NCI-H524 (cell line): ENCODE data around the gene KIF5A.
"Not testable (repeated sequence)": the region's sequence is repeated elsewhere in the genome, so short reads cannot be mapped to it uniquely, and the experiment has no call there.

ENCODE experiments used
- DNase-seq, 2 experiments: peaks; one replicate each; lab custom pipeline; 2025; lab: John Stamatoyannopoulos, UW

The KIF5A gene

DNA sequence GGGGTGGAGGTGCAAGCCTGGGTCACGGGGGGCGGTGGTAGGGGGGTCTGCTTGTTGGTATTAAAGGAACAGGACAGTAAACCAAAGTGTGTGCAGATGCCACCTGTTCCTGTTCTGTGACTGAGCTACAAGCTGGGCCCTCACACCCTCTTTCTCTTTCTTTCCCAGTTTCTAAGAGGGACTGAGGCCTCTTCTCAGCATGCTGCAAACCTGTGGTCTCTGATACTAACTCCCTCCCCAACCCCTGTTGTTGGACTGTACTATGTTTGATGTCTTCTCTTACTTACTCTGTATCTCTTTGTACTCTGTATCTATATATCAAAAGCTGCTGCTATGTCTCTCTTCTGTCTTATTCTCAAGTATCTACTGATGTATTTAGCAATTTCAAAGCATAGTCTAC lies 34.2 kb downstream of the KIF5A start:
- DNase-seq = no peak

DNA sequence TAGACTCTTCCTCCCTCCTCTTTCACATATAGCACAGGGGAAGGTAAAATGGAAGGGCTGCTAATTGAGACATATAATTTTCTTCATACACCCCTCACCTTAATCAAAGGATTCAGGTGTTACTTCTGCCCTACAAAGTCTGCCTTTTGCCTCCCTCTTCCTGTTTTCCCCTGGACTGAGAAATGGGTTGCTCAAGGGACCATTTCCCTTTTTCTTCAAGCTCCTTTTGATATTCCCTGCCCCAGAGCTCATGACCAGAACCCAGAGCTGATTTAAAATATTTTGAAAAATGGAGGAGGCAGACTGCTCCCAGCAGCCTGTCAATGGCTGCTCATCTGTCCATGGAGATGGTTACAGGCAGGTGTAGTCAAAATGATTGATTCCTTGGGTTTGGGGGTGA lies 34.8 kb downstream of the KIF5A start:
- DNase-seq = no peak

DNA sequence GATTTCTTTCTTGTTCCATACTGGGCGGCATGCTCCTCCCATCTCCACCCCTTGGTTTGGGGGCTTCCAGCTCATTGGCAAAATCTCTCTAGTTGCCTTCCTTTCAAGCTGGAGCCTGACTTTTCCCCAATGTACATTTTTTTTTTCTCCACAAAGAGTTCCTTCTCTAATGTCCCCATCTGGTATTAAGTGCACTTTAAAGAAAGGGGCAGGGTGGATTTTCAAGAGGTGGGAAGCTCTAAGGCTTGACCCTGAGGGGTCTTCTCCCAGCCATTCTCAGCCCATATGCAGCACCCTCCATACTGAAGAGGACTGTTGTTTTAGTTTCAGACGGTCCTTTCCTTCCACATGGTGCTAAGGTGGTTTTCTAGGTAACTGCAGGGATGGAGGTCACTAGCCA lies 35.3 kb downstream of the KIF5A start:
- DNase-seq = no peak

DNA sequence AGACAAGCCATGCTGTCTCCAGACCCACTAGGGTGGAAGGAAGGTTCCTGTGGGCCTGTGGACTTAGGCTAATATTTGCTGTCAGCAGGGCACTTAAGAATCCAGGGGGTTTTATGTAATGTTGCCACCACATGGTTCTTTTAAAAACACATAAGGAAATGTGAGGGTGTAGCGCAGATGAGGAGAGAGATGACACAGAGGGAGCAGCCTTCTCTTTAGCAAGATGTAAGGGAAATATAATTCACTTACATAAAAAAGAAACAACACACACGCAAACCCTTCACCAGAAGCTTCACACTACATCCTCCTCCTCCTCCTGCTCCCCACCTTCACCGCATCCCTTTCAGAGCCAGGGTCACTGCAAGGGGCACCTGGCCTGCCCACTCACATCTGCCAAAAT lies 36.3 kb downstream of the KIF5A start:
- no peak for DNase-seq

DNA sequence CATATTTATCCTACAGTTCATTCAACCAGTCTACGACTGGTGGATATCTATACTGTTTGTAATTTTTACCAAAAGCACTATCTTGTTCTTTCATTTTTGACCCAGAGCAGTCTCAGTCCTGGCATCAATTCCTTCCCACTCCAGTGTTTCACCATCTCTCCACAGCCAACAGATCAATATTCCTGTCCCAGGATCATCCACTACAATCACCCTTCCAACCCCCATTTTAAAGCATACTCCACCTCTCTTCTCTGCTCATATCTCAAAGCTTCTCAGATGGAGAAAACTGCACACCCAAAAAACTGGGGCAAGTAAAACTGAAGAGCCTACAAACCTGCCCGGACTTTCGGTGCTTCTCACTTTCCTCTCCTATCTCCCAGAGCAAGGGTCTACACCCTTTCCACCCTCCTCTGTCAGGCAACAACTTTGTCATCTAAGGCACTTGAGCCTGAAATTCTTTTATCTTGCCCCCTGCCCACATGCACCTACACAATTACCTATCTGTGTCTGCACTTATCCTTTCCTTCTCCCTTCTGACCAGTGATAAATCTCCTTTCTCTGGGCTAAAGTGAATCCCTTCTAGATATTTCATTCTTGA lies 37.1 kb downstream of the KIF5A start:
- no peak for DNase-seq

DNA sequence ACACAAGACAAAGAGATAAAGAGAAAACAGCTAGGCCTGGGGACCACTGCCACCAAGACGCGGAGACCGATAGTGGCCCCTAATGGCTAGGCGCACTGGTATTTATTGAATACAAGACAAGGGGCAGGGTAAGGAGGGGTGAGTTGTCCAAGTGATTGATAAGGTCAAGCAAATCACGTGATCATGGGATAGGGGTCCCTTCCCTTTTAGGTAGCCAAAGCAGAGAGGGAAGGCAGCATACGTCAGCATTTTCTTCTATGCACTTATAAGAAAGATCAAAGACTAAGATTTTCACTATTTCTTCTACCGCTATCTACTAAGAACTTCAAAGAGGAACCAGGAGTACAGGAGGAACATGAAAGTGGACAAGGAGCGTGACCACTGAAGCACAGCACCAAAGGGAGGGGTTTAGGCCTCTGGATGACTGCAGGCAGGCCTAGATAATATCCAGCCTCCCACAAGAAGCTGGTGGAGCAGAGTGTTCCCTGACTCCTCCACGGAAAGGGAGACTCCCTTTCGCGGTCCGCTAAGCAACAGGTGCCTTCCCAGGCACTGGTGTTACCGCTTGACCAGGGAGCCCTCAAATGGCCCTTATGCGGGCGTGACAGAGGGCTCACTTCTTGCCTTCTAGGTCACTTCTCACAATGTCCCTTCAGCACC lies 39.2 kb downstream of the KIF5A start:
- not testable (repeated sequence) for DNase-seq

DNA sequence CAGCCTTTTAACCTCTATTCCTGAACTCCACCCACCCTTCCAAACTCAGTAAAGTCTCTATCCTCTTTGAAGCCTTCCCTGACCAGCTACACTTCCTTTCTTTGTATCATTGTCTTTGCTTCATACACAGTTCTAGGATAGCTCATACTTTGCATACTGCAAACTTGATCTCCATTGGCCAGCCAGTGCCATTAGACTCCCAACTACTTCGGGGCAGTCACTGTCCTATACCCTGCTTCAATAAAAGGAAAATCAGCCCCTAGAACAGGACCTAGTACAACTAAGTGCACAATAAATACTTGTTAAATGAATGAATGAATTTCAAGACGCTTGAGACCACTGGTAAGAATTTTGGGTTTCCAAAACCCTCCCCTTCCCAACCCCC lies 40.6 kb downstream of the KIF5A start:
- DNase-seq = no peak

DNA sequence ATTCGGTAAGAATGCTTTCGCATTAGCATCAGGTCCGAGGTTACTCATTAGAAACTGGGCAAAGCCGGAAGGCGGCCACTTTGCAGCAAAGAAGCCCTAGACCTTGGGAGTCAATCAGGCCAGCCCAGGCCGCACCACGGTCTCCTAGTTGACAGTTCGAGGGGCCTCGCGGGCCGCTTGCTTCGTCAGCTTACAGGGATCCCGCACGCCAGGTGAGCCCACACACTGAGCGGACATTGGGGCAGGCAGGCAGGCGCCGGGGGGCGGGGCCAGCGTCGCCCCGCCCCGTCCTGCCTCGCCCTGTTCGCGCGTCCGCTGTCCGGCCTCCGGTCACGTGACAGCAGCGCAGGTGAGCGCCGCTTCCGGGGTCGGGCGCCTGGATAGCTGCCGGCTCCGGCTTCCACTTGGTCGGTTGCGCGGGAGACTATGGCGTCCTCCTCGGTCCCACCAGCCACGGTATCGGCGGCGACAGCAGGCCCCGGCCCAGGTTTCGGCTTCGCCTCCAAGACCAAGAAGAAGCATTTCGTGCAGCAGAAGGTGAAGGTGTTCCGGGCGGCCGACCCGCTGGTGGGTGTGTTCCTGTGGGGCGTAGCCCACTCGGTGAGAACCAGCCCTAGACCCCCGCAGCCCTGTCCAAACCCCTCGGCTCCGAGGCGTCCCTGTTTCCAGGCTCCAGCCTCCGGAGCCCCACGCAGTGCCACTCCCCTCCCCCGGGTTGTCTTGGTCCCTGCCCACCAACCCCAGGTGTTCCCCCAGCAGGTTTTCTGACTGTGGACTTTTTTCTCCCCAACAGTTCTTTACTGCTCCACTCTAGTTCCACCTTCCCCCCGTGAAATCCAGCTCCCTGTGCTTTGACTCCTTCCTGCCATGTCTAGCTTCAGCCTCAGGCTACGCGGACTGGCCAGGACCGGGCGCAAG lies 41.3 kb downstream of the KIF5A start, which contains the start of gene PIP4K2C:
Gene PIP4K2C (plus strand): TSS at position 329 of the 918 bp plus-strand sequence. CDS start 98 bp downstream, at position 427.
- DNase-seq = peak; percentile 23 to 64

DNA sequence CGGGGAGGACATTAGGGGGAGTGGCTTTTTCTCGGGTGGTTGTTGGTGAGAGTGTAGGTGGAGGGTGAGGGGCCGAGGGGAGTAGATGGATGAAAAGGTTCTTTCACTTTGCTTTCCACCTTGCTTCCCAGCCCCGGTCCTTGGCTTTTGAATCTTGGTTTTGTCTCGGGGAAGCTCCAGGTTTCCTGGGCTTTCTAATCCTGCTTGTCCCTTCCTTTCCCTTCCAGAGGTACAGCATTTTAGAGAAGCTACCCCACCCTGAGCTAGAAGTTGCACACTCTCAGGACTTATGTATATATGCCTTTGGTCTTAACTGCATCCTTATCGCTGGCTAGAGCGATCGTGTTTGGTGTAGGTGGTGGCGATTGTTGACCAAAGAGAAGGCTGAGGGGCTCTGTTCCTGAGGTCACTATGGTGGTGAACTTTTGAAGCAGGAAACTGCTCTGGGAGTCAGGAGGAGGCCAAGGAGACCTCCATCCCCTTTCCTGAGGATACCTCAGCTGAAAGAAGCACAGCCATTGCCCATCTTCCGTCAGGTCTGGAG lies 42.0 kb downstream of the KIF5A start:
- no peak for DNase-seq

DNA sequence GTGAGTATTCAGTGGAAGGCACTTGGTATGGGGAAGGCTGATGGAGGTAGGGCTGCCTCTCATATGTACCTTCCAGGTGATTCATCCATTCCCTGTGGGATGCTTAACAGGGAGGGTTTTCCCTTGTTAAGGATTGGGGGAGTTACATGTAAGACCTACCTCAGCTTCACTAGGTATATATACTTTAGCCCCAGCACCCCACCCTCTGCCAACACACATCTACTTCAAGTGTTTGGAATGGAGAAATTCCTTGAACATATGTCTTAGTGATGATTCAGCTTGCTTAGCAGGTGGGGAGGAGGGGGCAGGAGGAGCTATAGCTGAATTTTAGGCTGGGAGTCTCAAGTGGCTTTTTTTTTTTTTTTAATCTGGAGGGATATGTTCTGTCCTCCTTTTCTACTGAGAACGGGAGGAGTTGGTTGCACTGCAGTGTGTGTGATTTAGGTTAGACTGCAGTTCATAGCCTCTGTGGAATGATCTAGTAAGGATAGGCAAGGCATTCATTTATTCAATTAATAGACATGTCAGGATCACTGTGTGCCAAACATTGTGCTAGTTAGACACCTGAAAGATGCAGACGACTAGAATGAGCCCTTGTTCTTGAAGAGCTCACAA lies 42.8 kb downstream of the KIF5A start:
- DNase-seq = peak; percentile 76 to 88

DNA sequence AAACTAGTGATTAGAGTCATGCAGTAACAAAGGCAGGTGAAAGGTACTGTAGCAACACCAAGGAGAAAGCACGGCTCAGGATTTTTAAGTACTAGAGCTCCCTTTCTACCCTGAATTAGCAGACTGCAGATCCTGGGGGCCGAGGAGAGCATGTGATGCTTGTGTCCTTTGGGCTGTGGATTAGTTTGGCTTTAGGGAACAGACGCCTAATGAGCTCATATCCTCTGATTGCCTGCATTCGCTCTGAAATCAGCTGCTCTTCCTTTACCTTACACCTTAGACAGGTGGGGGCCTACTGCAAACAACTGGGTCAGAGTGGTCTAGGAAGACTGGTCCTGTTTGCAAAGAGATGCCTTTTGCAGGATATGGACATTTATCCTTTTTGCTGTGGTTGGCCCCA lies 43.3 kb downstream of the KIF5A start:
- DNase-seq = peak; percentile 21 to 78

DNA sequence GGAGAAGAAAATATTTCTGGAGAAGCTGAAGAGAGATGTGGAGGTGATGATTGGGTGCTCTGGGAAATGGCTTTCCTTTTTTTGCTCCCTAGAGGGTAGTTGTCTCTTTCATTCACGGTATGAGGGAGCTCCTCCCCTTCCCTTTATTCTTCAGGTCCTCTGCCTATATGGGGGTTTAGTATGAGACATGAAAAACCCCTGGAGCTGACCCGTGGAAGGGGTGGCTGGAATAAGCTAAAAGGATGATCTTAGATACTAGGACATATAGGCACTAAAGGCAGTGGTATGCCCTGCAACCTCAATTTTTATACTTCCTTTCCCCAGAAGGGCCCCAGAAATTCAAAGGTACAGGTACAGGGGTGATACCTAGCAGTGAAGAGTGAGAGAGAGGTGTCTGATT lies 50.6 kb downstream of the KIF5A start:
- no peak for DNase-seq

DNA sequence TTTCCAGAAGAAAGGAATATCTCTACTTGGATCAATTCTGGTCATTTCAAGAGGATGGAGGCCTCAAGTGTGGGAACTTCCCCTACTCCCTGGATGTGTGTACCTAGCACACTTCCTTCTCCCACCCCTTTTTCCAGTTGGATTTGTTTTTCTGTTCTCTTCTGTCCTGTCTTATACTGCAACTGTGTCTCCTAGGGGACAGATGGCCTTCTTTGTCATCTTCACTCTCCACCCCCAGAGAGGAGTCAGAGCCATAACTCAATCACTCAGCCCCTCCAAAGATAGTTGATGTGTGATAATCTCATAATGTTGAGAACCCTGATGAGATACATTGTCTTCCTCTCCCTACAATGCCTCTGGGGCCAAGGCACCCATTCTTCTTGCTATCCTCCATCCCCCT lies 52.7 kb downstream of the KIF5A start:
- no peak for DNase-seq

DNA sequence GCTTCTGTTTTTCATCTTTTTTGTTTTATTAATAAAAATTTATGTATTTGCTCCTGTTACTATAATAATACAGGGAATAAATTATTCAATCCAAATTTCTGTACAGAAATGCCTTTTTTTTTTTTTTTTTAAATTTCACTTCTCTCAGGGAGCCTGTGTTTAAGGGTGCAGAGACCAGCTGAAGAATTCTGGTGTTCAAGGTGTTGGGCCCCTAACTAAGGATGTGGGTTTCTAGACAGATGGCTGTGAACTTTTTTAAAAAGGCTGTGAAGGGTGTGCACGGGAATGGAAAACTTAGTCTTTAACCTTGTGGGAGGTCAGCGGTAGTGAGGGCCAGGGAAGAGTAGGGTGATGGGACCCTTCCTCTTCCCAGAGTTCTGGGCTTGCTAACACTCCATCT lies 53.5 kb downstream of the KIF5A start:
- DNase-seq = no peak

DNA sequence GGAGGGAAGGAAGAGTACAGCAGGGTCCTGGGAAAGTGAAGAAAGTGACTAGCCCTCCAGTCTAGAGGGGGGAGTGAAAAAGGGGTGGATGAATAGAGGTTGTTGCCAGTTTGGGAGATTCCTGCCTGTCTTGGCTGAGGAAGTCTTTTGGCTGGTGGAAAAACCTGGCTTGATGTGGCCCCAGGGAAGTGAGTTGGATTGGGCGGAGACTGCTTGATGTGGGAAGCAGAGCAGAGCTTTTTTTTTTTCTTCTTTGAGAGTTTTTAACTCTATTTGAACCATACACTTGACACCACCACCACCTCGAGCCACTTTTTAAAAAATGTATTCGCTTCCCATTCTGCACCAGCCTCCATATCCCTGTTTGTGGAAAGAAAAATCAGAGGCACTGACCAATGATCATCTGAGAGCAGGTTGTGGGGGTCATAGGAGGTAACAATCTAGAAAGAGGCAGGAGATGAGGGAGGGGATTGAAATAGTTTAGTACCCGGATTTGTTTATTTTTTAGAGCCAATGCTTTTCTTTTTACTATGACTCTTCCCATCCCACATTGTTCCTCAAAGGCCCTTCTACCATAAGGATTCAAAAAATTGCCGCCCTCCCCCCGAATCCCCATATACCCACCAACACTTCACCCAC lies 54.1 kb downstream of the KIF5A start:
- no peak for DNase-seq

DNA sequence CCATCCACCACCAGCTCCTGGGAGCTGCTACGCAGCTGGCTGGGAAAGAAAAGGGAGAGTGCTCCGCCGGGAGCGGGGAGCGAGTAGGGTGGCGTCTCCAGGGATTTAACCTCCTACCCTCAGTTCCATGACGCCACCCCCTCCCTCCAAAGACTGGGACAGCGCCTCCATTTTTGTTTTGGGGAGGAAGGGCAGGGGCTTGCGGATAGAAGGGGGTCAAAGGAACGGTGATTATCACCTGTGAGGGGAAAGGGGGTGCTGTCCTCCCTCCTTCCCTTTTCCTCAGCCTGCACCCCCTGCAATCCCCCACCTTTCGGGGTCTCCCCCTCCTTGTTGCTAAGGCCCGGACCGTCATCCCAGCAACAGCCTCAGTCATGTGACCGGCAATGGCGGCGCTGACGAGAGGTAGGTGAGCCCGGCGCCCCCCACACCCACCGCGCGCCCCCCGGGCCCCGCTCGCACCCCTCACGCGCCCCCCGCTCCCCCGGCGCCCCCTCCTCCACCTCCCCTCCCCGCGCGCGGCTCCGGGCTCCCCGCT lies 54.7 kb downstream of the KIF5A start, which contains the start of gene DTX3:
Gene DTX3 (plus strand): TSS at position 371 of the 538 bp plus-strand sequence. CDS start 1,694 bp downstream, outside the sequence.
- no peak for DNase-seq

DNA sequence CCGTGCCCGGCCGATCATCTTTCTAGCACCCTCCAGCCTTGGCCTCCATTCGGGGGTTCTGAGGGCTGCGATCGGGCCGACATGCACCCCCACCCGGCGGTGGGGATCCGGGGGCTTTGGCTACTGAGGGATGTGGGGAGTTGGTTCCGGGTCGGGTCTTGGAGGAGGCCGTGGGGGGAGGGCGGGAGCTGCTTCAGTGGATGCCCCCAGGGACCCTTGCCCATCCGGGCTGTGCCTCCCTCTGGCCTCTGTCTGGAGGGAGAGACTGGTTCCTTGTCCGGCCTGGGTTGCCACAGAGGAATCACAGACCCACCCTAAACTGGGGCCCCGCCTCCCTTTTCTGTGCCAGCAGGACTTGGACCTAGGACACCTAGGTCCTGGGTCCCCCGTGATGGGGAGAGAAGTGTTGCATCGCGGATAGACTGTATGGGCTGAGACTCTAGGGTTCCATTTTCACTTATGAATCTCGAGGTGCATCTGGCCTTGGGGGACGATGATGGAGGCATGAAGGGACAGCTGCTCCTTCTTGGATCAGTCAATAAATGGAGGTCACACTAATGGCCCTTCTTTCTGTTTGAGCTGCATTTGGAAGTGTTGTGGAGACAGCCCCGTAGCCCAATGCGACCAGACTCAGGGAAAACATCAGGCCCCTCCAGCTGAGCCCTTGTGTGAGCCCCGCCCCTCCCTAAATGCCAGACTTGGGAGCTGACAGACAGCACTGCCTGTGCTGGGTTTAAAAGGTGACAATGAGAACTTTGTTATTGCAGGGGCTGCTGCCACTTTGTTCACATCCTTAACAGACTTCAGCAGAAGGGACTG lies 55.4 kb downstream of the KIF5A start:
- DNase-seq = no peak

DNA sequence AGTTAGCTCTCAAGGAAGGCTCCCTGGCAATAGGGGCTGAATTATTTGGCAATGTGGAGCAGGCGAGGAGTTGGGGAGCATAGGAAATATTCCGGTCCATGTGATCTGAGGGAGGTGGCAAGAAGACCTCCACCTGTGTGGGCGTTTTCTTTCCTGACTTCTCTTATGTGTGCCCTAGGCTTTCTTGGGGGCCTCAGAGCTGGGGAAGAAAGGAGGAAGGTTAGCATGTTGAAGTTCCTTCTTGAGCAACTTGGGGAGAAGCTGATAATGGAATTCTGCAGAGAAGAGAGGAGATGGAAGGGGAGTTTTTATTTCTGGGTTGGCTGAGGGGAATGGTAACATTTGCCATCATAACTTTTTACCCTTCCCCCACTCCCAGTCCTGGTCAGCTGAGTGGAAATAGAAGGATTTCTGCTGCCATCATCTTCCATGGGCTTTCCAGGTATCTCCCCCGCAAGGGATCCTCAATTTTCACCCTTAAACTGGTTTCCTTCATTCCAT lies 56.0 kb downstream of the KIF5A start:
- no peak for DNase-seq

DNA sequence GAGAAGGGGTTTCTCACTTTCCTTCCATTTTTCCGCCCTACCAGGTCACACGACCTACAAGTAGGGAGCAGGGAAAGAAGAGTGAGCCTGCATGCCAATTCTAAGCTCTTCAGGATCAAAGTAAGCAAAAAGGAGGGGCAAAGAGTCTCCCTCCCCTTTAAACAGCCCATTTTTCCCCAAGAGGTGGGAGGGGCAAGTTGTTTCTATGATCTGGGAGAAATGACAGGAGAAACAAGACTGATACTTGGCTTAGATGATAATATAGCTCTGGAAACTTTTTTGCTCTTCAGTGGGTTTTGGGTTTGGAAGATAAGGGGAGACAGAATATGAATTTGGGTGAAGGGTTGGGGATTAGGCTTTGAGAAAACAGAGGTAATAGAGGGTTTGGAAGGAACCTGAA lies 56.6 kb downstream of the KIF5A start:
- DNase-seq = no peak

DNA sequence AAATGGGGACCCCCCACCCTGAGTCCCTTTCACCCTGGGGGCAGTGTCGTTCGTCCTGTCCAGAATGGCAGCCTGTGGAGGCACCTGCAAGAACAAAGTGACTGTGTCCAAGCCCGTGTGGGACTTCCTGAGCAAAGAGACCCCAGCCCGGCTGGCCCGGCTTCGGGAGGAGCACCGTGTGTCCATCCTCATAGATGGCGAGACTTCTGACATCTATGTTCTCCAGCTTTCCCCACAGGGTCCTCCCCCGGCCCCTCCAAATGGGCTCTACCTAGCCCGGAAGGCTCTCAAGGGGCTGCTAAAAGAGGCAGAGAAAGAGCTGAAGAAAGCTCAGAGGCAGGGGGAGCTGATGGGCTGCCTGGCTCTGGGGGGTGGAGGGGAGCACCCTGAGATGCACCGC lies 57.0 kb downstream of the KIF5A start:
- DNase-seq = no peak
